Stimulated activated CD8-positive, alpha-beta memory T cell treated with anti-CD3 and anti-CD28 coated beads, Interleukin-15, amount 100 ng/mL, for 24 hours (primary cell): ENCODE data around the gene AGRP.
A peak's percentile ranks its signal among the peaks of the same experiment; 100 is the strongest.
"Not testable (repeated sequence)": the region's sequence is repeated elsewhere in the genome, so short reads cannot be mapped to it uniquely, and the experiment has no call there.

Experiments used
- DNase-seq: peaks from one replicate; pipeline ENCODE4 v3.0.0-alpha.2; 2020; ENCODE audit warnings: low read depth

AGRP gene

DNA sequence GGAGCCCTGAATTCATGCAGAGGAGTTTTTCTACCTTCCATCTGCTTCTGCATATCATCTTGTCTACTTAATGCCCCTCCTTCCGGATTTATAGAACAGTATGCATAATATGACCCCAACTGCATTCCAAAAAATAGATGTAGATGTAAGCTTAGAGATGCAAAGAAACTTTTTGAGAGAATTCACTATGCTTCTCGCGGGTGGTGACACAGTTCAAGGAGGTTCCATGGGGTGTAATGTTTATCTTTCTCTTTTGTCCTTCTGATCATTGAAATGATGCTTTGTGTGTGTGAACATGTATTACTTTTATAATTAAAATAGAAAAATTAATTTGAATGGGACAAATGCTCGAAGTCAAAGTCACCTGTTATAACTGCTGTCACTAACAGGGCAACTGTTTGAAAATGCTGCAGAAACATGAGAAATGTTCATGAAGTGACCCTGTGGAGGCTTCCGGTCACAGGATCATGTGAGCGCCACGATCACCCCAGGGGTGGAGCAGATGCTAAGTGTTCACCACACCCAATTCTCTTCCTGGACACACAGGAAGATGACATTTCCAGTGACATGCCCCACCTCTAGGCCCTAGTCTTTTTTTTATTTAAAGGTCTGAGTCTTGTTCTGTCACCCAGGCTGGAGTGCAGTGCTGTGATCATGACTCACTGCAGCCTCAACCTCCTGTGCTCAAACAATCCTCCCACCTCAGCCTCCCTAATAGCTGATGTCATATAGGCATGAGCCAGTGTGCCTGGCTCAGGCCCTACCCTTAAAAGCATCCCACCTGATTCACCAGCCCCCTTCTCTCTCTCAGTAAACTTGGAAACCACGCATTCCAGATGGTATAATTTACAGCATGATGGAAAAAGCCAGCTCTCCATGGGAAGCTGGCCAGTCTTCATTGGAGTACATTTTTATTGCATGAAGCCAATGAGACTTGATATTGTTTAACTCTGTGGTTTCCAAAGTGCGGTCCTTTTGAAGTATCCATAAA is 21.0 kb upstream of the AGRP start:
- no peak for DNase-seq

DNA sequence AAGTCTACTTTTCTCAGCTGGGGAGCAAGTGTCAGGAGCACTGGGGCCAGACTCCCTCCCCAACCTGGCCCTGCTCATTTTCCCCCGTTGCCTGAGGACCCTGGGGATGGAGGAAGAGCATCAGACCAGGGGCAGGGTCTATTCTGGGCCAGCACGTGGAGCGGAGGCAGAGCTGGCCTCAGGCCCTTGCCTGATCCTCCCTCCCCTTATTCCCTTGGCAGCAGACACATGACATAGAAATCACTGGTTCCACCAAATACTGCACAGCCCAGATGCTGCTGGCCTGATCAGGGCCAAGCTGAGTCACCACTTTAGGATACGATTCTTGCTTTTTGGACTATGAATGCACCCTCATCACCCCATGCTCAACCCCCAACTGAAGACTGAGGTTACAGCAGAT is 15.8 kb upstream of the AGRP start:
- no peak for DNase-seq

DNA sequence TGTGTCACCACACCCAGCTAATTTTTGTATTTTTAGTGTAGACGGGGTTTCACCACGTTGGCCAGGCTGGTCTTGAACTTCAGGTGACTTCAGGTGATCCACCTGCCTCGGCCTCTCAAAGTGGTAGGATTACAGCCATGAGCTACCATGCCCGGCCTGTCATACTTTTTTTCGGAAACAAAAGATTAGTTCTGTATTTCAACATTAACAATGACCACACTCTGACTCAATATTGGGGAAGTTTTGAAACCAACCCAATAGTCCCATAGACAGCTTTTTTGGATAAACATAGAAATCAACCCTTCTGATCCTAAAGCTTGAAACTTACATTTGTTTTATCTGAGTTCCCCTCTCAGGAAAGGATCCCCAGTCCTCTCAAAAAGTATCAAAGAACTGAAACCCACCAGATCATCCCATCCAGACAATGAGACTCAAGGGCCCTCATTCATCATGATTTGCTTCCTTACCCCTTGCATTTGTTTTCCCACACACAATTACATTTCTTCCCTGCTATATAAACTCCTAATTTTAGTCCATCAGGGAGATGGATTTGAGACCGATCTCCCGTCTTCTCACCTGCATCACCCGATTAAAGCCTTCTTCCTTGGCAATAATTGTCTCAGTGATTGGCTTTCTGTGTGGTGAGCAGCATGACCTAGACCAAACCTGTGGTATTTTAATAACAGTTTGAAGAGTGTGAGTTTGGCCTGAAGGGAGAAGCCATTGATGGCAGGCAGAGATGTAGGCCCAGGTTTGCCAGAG is 7.2 kb upstream of the AGRP start:
- DNase-seq, result no peak

DNA sequence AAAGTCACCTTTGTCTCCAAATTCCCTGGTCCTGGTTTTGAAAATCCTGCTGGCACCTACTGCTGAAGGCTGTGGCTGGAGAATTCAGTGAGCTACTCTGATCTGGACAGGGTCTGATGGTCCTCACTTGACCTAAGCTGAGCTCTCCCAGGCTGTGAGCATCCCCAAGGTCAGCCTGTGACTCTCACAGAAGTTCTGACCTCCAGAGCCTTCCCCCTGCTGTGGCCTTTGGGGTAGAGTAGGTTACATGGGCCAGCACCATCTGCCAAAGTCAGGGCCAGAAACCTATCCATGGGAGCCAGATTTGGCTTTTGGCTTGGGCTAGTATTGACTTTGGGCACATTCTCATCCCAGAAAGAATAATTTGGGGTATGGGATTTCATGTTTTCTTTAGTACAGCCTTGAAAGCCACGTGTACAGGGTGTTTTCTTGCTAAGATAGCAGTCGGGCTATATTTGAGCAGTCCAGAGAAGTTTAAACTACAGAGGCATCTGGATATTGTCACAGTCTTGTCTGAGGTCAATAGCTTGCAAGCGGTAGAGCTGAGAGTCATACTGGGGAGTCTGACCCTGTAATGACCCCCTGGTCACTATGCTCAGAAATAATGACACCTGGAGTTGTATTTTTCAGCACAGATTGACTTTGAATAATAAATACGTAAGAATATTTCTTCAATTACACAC is 6.2 kb upstream of the AGRP start:
- DNase-seq, result no peak

DNA sequence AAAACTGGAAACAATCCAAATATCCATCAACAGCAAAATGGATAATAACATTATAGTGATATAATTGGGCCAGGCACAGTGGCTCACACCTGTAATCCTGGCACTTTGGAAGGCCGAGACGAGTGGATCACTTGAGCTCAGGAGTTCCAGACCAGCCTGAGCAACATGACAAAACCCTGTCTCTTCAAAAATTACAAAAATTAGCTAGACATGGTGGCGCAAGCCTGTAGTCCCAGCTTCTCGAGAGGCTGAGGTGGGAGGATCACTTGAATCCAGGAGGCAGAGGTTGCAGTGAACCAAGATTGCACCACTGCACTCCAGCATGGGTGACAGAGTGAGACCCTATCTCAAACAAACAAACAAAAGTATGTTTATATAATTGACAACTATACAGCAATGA is 4.2 kb upstream of the AGRP start:
- DNase-seq, result not testable (repeated sequence)

DNA sequence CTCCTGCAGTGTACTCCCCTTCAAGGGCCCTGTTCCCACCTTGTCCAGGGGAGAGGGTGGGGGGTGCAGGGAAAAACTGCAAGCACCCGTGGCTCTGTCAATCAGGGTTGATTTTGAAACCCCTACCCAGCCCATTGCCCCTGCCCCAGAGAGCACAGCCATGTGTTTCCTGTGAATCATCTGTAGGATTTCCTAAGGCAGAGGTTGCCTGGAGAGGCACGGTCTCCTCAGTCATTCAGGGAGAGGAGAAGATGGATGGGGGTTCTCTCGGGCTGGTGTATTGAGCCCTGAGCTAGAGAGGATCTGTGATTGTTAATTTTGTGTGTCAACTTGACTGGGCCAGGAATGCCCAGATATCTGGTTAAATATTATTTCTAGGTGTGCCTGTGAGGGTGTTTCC is 3.5 kb upstream of the AGRP start:
- DNase-seq, result no peak

DNA sequence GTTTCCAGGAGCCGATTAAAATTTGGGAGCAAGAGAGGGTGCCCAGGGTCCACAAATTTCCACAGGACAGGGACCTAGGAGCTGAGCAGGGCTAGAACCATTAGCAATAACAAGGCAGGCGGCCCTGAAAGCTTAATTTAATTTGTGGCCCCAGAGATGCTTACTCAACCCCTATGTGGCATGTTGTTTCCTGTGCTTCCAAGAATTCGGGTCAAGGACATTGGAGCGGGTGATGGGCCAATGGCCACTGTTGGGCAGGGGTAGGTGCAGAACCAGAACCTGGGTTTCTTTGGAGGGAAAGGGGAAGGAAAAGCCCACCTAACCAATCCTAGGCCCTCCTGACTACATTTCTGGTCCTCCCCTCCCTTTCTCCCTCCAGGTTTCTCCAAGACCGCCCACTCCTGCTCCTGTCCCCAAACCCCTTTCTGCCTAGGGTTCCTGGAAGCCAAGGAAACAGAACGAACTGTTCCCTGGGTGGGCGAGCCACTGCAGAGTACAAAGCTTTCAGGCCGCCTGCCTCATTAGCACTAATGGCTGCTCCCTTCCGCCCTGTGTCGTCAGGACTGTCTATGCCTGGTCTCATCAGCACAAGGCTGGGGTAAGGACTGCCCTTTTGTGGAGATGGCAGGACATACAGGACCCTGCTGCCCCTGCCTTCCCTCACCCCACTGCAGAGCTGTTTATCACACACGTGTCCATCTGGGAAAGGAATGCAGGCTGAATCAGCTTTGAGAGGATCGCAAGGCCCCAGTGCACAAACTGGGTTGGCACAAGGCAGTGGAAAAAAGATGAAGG is 581 bp upstream of the AGRP start:
- DNase-seq, result no peak

DNA sequence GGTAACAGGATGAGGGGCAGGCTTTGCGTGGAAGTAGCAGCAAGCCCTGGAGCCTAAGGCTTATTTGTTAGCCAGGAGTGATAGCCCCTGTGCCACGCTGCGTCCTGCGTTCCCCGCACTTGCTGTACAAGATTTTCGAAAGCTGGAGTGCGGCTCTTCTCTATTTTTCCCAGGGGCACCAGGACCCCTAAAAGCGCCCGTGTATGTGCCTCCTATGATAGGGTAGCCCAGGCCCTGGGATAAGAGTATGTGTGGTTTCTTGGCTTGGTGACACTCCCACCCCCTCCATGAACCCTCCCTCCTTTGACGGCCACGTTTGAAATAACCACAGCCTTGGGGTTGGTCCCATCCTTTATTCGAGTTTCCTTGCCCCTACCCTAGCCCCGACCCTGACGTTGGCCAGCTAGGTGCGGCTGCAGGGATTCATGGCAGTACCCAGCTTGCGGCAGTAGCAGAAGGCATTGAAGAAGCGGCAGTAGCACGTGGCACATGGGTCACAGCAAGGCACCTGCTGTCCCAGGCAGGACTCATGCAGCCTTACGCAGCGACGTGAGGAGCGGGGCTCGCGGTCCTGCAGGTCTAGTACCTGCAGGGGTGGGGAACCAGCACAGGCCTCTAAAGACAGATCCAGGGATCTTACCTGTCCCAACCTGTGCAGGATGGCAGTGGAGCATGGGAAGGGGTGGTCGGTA is 968 bp downstream of the AGRP start:
- no peak for DNase-seq

DNA sequence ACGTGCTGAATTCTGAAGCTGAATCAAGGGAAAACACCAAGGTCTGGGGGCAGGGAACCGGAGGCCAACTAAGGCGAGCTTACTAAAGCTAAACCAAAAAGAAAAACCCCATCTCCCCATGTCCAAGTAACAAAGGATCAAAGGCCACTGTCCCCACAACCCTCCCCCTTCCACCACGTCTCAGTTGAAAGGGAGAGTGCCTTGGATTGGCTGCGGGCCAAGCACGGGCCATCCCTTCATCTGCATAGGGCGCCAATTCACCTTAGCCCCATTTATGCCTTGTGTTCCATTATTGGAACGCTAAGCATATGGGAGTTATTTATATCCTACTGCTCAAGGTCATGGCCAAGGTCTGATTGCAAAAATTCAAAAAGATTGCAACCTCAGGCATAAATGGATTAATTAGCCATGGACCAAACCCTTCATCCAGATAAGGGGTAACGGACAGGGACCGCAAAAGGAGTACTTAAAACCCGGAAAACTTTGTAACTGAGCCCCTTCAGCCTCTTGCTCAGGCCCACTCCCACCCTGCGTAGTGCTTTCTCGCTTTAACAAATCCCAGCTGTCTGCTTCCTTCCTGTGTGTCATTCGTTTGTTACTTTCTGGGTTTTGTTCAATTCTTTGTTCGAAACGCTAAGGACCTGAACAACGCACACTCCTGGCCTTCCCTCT is 1.6 kb downstream of the AGRP start:
- DNase-seq, result no peak

DNA sequence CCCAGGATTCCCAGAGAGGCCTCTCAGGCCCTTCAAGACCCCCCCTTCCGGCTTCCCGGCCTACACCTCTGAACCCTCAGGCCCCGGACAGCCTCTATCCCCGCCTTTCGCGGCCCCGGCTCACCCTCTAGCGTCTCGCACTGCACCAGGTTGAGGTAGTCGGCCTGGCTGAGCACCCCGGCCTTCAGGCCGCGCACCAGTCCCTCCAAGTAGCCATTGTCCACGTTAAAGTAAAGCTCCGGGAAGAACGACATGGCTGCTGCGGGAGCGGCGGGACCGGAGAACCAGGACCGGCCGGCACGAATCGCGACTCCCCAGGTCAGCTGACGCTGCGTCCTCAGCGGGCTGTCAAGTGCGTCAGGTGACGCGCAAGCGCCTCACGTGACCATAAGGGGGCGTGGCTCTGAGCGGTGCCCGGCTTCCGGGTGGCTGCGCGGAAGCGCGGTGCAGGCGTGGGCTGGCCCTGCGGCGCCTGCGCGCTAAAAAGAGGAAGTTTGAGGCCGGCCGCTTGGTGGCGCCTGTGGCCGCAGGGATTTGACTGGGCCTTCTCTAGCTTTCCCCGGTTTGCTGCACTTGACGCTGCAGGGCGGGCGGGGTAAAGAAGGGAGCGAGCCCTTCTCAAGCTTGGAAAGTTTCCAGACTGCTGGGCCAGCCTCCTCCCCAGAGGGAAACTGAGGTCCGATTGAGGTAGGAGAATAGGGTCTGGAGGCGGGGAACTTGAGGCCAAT is 2.4 kb downstream of the AGRP start, which contains the start of gene ATP6V0D1:
ATP6V0D1 (minus strand) TSS at position 325 of the 728 bp plus-strand sequence; CDS start at position 254, 71 bp downstream.
- DNase-seq, result peak; percentile 98

DNA sequence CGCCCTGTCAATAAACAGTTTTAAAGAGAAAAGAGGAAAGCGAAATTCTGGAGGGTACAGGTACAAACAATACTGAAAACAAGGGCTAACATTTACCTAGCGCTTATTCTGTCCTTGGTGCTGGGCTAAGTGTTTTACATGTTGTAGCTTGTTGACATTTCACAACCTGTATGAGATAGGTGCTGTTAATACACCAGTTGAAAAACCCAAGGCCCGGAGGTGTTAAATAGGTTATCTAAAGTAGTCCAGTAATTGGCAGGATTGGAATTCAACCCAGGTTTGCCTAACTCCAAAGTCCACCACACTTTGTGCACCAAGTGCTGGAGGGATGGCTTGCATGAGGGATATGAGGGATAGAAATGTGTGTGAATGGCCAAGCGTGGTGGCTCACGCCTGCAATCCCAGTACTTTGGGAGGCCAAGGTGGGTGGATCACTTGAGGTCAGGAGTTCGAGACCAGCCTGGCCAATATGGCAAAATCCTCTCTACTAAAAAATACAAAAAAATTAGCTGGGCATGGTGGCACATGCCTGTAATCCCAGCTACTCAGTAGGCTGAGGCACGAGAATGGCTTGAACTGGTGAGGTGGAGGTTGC is 5.3 kb downstream of the AGRP start:
- no peak for DNase-seq

DNA sequence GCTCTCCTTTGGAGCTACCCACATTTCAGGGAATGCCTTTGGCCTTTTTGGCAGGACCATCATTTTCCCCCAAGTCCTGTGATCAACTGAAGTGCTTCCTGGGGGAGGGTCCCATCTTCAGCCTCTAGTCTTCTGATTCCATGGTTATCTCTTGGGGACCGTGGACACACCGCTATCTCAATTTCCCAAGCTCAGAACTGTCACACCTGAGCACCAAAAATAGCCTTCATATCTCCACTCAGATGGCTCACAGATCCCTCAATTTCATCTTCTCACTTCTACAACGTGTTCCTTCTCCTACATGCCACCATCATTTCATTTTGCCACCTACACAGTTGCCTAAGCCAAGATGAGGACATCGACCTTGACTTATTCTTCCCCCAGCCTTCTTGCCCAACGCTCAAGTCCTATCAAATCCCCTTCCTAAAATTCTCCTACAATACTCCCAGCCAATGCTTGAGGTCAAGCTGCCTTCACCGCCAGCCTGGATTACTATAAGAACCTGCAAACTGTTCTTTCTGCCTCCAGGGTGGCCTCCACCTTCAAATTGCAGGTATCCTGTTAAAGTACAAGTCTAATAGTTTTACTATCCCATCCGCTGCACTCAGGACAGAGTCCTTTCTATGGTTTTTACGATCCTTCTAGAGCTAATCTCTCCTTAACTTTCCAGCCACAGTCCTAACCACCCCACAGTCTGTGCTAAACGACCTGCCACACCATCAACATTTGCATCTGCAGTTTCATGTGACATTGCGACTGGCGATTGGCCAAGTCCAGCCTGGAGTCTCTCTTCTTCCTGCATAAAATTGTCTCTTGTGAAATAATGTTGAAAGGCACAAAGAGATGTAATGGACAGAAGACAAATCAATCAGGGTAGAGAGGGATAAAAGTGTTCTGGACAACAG is 8.5 kb downstream of the AGRP start:
- DNase-seq, result no peak

DNA sequence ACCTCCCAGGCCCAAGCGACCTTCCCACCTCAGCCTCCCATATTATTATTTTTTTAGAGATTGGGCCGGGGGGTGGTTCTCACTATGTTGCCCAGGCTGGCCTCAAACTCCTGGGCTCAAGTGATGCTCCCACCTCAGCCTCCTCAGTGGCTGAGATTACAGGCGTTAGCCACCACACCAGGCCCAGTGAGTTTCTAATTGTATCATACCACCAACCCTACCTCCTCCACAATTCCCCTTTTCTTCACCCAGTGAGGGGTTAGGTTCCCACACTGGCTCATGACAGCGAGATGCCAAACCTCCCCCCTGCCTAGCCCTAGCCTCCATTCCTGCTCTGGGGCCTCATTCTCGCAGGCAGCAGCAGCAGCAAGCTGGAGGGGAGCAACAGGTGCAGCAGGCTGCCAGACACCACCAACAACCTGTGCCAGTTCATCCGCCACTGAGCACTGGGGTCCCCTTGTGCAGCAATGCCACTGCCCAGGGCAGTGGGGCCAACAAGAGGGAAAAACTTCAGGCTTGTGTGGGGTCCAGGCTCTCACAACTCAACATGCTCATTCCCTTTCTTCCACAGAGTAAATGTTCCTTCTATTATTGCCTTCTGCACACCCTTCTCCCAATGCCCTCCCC is 11.5 kb downstream of the AGRP start:
- DNase-seq, result no peak

DNA sequence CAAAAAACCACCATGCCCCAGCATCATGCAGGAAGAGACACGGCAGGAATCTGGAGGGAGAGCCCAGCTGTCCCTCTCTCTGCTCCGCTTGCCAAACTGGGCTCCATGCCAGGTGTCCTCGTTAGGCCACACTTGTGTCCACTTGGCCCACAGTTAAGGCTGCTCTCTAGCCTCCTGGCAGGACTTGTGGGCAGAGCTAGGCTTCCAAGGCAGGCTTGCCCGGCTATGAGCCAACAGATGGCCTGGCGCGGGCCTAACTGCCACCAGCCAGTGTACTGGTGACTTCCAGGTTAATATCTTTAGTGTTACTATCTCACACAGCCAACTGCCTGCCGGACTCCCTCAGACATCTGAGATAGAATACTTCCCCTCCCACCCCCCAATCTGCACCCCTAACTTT is 13.0 kb downstream of the AGRP start:
- no peak for DNase-seq

DNA sequence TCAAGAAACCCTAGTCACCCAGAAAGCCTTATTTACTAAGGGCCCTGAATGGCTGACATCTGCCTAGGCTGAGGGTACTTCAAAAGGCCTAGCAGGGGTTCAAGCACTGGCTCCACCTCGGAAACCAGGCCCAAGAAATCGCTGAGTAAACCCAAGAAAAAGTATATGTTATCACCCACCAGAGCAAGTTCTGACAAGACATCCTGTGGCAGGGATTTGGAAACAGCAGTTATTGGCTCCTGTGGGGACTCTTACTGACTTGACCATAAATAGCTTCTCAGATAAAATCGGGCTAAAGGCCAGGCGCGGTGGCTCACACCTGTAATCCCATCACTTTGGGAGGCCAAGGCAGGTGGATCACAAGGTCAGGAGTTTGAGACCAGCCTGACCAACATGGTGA is 14.6 kb downstream of the AGRP start:
- no peak for DNase-seq

DNA sequence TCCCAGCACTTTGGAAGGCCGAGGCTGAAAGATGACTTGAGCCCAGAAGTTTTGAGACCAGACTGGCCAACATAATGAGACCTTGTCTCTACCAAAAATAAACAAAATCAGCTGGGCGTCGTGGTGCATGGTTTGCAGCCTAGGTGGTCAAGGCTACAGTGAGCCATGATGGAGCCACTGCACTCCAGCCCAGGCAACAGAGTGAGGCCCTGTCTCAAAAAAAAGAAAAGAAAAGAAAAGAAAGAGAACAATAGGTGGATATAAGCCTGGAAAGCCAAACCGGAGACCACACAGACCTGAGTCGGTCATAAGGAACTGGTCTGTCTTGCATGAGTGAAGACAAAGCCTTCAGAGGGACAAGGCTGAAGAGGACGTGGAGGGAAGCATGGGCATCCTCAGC is 16.8 kb downstream of the AGRP start:
- DNase-seq, result no peak

DNA sequence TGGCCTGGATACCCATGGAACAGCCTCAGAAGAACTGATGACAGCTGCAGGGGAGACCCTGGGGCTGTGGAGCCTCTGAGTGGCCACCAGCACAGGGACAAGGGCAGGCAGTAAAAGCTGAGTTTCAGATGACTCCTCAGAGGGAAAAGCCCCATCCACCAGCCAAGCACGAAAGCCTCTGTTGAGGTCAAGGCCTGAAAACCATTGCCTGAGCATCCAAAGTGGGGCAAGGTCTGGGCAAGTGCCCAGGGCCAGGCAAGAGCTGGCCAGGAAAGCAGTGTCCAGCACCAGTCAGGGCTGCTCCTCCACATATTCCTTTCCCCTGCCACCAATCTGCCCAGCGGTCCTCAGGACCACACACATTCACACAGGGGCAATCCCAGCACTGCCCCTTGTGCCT is 18.8 kb downstream of the AGRP start:
- DNase-seq, result no peak

DNA sequence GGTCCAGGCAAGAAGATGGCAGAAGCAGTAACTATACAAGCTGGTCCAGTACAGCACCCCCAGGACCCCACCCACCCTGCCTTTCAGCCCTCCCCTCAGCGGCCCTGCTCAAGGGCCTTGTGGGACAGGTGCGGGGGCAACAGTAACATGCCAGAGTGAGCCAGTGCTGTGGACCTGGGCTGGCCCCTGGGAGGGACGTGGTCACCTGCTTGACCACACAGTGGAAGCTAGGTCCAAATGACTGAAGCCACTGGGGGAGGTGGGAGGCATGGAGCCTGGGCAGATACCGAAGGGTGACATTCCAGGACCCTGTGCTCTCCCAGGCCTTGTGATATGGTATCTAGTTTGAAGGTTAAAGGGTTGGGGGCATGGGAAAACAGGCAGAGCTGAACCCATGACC is 19.7 kb downstream of the AGRP start:
- DNase-seq, result no peak
